Fibroblast of skin of back (primary cell): ENCODE results near the gene ATP1A1.

Experiments used
- DNase-seq: peaks from one replicate; pipeline ENCODE4 v3.0.0-alpha.2; 2013

ATP1A1 gene

GRCh38 chr1:116391185-116391584, 18.1 kb downstream of the ATP1A1 start:
- DNase-seq = no peak

GRCh38 chr1:116392717-116393404, 19.8 kb downstream of the ATP1A1 start:
- DNase-seq = no peak

- no peak for DNase-seq
These were observed 20.7 kb downstream of the ATP1A1 start for GRCh38 chr1:116393792-116394191.

- DNase-seq = no peak
These were observed 21.2 kb downstream of the ATP1A1 start for GRCh38 chr1:116394270-116394669.

GRCh38 chr1:116396769-116397168, 23.7 kb downstream of the ATP1A1 start:
- no peak for DNase-seq

GRCh38 chr1:116397728-116398127, 24.7 kb downstream of the ATP1A1 start:
- DNase-seq = no peak

GRCh38 chr1:116400780-116401179, 27.7 kb downstream of the ATP1A1 start:
- no peak for DNase-seq

GRCh38 chr1:116401646-116402176, 28.7 kb downstream of the ATP1A1 start:
- DNase-seq = no peak

- no peak for DNase-seq
These were observed 29.3 kb downstream of the ATP1A1 start for GRCh38 chr1:116402333-116402732.

- DNase-seq = no peak
These were observed 30.6 kb downstream of the ATP1A1 start for GRCh38 chr1:116403496-116404136.

- no peak for DNase-seq
These were observed 31.7 kb downstream of the ATP1A1 start for GRCh38 chr1:116404699-116405098.

GRCh38 chr1:116405241-116406135, 32.4 kb downstream of the ATP1A1 start:
- DNase-seq = no peak

GRCh38 chr1:116407033-116407432, 34.0 kb downstream of the ATP1A1 start:
- DNase-seq = no peak

- DNase-seq = no peak
These were observed 35.1 kb downstream of the ATP1A1 start for GRCh38 chr1:116408193-116408592.

GRCh38 chr1:116408803-116409720, 36.0 kb downstream of the ATP1A1 start:
- DNase-seq = no peak

- DNase-seq = no peak
These were observed 36.7 kb downstream of the ATP1A1 start for GRCh38 chr1:116409751-116410191.

GRCh38 chr1:116411784-116412479, 38.9 kb downstream of the ATP1A1 start:
- peak; percentile 82 for DNase-seq

GRCh38 chr1:116412480-116412798, 39.4 kb downstream of the ATP1A1 start:
- no peak for DNase-seq

GRCh38 chr1:116412898-116413297, 39.9 kb downstream of the ATP1A1 start:
- DNase-seq = no peak

- DNase-seq = no peak
These were observed 40.4 kb downstream of the ATP1A1 start for GRCh38 chr1:116413414-116413813.

GRCh38 chr1:116414364-116414763, 41.3 kb downstream of the ATP1A1 start:
- no peak for DNase-seq
